Dendritic cell treated with granulocyte-macrophage colony-stimulating factor and Interleukin-4, amounts not matched to agents 40 ng/mL and 50 ng/mL, for 4 days (primary cell): ENCODE measurements around the gene PCNT.
"Not testable (repeated sequence)": the region's sequence is repeated elsewhere in the genome, so short reads cannot be mapped to it uniquely, and the experiment has no call there.

ENCODE experiments used
- H3K27ac Mint-ChIP-seq: one replicate; pipeline ENCODE4 v1.8.0; 2022; ENCODE audit warnings: mild to moderate bottlenecking, mixed read lengths
- H3K27me3 Mint-ChIP-seq: one replicate; pipeline ENCODE4 v1.8.0; 2022; ENCODE audit warnings: mild to moderate bottlenecking, mixed read lengths
- H3K36me3 Mint-ChIP-seq: one replicate; pipeline ENCODE4 v1.8.0; 2022; ENCODE audit warnings: low read depth, mixed read lengths
- H3K4me1 Mint-ChIP-seq: one replicate; pipeline ENCODE4 v1.8.0; 2022; ENCODE audit warnings: low read depth, mixed read lengths
- H3K4me3 Mint-ChIP-seq: one replicate; pipeline ENCODE4 v1.8.0; 2022; ENCODE audit warnings: mild to moderate bottlenecking, moderate library complexity, mixed read lengths
- H3K9me3 Mint-ChIP-seq: one replicate; pipeline ENCODE4 v1.8.0; 2022; ENCODE audit warnings: mixed read lengths
- intact Hi-C: fragments of 100-400 bp; cut with micrococcal nuclease; formaldehyde crosslinking; loops from one replicate; pipeline ENCODE4 v1.15.0; 2022

Gene PCNT

GRCh38 chr21:46397993-46398392 is 74.0 kb downstream of the PCNT start:
- Mint-ChIP-seq H3K4me3 (no peak overlapping the region), H3K27me3 (no peaks in the 10 kb centered on the region), H3K9me3 (no peaks in the 10 kb centered on the region), H3K27ac (no peak overlapping the region), H3K36me3 (peaks cover 91% of the 10 kb centered on the region), H3K4me1 (no peaks in the 10 kb centered on the region)
- intact Hi-C loops, result no loop called here

GRCh38 chr21:46399129-46399528 is 75.2 kb downstream of the PCNT start:
- no peak overlapping the region for H3K27ac Mint-ChIP-seq
- H3K27me3 Mint-ChIP-seq, result no peaks in the 10 kb centered on the region
- H3K4me1 Mint-ChIP-seq, result no peaks in the 10 kb centered on the region
- intact Hi-C loops, result no loop called here
- H3K36me3 Mint-ChIP-seq, result peaks cover 91% of the 10 kb centered on the region
- H3K4me3 Mint-ChIP-seq, result no peak overlapping the region
- H3K9me3 Mint-ChIP-seq, result no peaks in the 10 kb centered on the region

- no peak overlapping the region for H3K4me3 Mint-ChIP-seq
- intact Hi-C loops, result no loop called here
- H3K36me3 Mint-ChIP-seq, result peaks cover 88% of the 10 kb centered on the region
- H3K9me3 Mint-ChIP-seq, result no peaks in the 10 kb centered on the region
- H3K4me1 Mint-ChIP-seq, result no peaks in the 10 kb centered on the region
- H3K27ac Mint-ChIP-seq, result no peak overlapping the region
- H3K27me3 Mint-ChIP-seq, result no peaks in the 10 kb centered on the region
Observed at GRCh38 chr21:46399686-46400085, 75.7 kb downstream of the PCNT start.

- Mint-ChIP-seq H3K27ac (no peak overlapping the region), H3K27me3 (no peaks in the 10 kb centered on the region), H3K4me3 (no peak overlapping the region), H3K36me3 (peaks cover 87% of the 10 kb centered on the region), H3K9me3 (no peaks in the 10 kb centered on the region), H3K4me1 (no peaks in the 10 kb centered on the region)
- intact Hi-C loops, result no loop called here
Observed at GRCh38 chr21:46401186-46401910, 77.4 kb downstream of the PCNT start.

GRCh38 chr21:46402421-46402820 is 78.5 kb downstream of the PCNT start:
- intact Hi-C loops, result no loop called here
- Mint-ChIP-seq H3K9me3 (no peaks in the 10 kb centered on the region), H3K36me3 (peaks cover 79% of the 10 kb centered on the region), H3K4me1 (no peaks in the 10 kb centered on the region), H3K4me3 (no peak overlapping the region), H3K27me3 (no peaks in the 10 kb centered on the region), H3K27ac (no peak overlapping the region)

- H3K4me1 Mint-ChIP-seq, H3K27me3 Mint-ChIP-seq, H3K9me3 Mint-ChIP-seq, intact Hi-C loops, H3K4me3 Mint-ChIP-seq, H3K27ac Mint-ChIP-seq: not testable (repeated sequence)
- peaks cover 79% of the 10 kb centered on the region for H3K36me3 Mint-ChIP-seq
Observed at GRCh38 chr21:46403234-46403811, 79.4 kb downstream of the PCNT start.

- H3K36me3 Mint-ChIP-seq, result peaks cover 76% of the 10 kb centered on the region
- intact Hi-C loops, result no loop called here
- H3K27me3 Mint-ChIP-seq, result no peaks in the 10 kb centered on the region
- no peak overlapping the region for H3K27ac Mint-ChIP-seq
- no peaks in the 10 kb centered on the region for H3K4me1 Mint-ChIP-seq
- no peak overlapping the region for H3K4me3 Mint-ChIP-seq
- no peaks in the 10 kb centered on the region for H3K9me3 Mint-ChIP-seq
Observed at GRCh38 chr21:46404306-46404705, 80.3 kb downstream of the PCNT start.

- Mint-ChIP-seq H3K4me3 (no peak overlapping the region), H3K27ac (no peak overlapping the region), H3K36me3 (peaks cover 76% of the 10 kb centered on the region), H3K4me1 (no peaks in the 10 kb centered on the region), H3K9me3 (no peaks in the 10 kb centered on the region), H3K27me3 (no peaks in the 10 kb centered on the region)
- intact Hi-C loops, result no loop called here
Observed at GRCh38 chr21:46406001-46406400, 82.0 kb downstream of the PCNT start.

GRCh38 chr21:46409641-46410406 is 85.9 kb downstream of the PCNT start:
- Mint-ChIP-seq H3K27me3 (no peaks in the 10 kb centered on the region), H3K27ac (no peak overlapping the region), H3K9me3 (no peaks in the 10 kb centered on the region), H3K4me3 (no peak overlapping the region), H3K4me1 (no peaks in the 10 kb centered on the region), H3K36me3 (peaks cover 81% of the 10 kb centered on the region)
- intact Hi-C loops, result no loop called here

GRCh38 chr21:46410516-46410915 is 86.6 kb downstream of the PCNT start:
- H3K27me3 Mint-ChIP-seq, result no peaks in the 10 kb centered on the region
- H3K4me3 Mint-ChIP-seq, result no peak overlapping the region
- peaks cover 86% of the 10 kb centered on the region for H3K36me3 Mint-ChIP-seq
- intact Hi-C loops, result no loop called here
- H3K27ac Mint-ChIP-seq, result no peak overlapping the region
- no peaks in the 10 kb centered on the region for H3K4me1 Mint-ChIP-seq
- H3K9me3 Mint-ChIP-seq, result no peaks in the 10 kb centered on the region

- intact Hi-C loops, result no loop called here
- Mint-ChIP-seq H3K36me3 (peaks cover 88% of the 10 kb centered on the region), H3K4me1 (no peaks in the 10 kb centered on the region), H3K4me3 (no peak overlapping the region), H3K9me3 (no peaks in the 10 kb centered on the region), H3K27ac (no peak overlapping the region), H3K27me3 (no peaks in the 10 kb centered on the region)
Observed at GRCh38 chr21:46411236-46411635, 87.3 kb downstream of the PCNT start.

- intact Hi-C loops, result no loop called here
- H3K27me3 Mint-ChIP-seq, result no peaks in the 10 kb centered on the region
- H3K4me1 Mint-ChIP-seq, result no peaks in the 10 kb centered on the region
- peaks cover 91% of the 10 kb centered on the region for H3K36me3 Mint-ChIP-seq
- H3K4me3 Mint-ChIP-seq, result no peak overlapping the region
- H3K9me3 Mint-ChIP-seq, result no peaks in the 10 kb centered on the region
- no peak overlapping the region for H3K27ac Mint-ChIP-seq
Observed at GRCh38 chr21:46411691-46412090, 87.7 kb downstream of the PCNT start.

- H3K27me3 Mint-ChIP-seq, result no peaks in the 10 kb centered on the region
- no peak overlapping the region for H3K27ac Mint-ChIP-seq
- H3K4me3 Mint-ChIP-seq, result no peak overlapping the region
- H3K36me3 Mint-ChIP-seq, result peaks cover 89% of the 10 kb centered on the region
- H3K4me1 Mint-ChIP-seq, result no peaks in the 10 kb centered on the region
- H3K9me3 Mint-ChIP-seq, result no peaks in the 10 kb centered on the region
- intact Hi-C loops, result no loop called here
Observed at GRCh38 chr21:46412521-46413364, 88.8 kb downstream of the PCNT start.

GRCh38 chr21:46413365-46413696 is 89.4 kb downstream of the PCNT start:
- Mint-ChIP-seq H3K4me1 (no peaks in the 10 kb centered on the region), H3K27me3 (no peaks in the 10 kb centered on the region), H3K27ac (no peak overlapping the region), H3K4me3 (no peak overlapping the region), H3K36me3 (peaks cover 86% of the 10 kb centered on the region), H3K9me3 (no peaks in the 10 kb centered on the region)
- intact Hi-C loops, result no loop called here
